ENCODE data around the gene ZMYM2. TPM values are rescaled to one million over a fixed set of nuclear protein-coding genes. Genes with fewer than 3 reads are reported as not detected.

The ZMYM2 gene
- total RNA-seq, 1 experiment from 2014 or later = 159 TPM

DNA sequence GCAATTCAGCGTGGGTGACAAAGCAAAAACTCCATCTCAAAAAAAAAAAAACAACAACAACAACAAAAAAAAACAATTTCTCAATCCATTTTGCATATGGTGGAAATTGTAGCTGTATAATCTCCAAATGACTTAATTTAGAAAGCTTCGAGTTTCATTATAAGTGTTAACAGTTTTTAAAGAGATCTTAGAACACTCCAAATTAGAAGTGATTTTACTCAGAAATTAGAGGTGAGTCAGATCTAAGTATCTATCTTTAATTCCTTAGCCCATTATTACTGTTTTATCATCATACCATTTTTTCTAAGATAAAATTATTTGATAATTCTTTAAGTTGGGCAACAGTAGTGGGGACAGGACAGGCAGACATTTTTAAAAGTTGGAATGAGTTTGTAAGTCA lies 60.5 kb downstream of the ZMYM2 start:
- Mint-ChIP-seq H3K4me3 (no peak overlapping the region), H3K27ac (no peak overlapping the region), H3K9me3 (peaks cover 12% of the 10 kb centered on the region), H3K36me3 (peaks cover 45% of the 10 kb centered on the region), H3K4me1 (peaks cover 28% of the 10 kb centered on the region), H3K27me3 (ENCODE audit: low read depth) (no peaks in the 10 kb centered on the region)
- no peak for ATAC-seq
- POLR2A ChIA-PET = interaction anchor here (0.7 kb wide), 1 partner anchor 10 kb away, joined by 4 read pairs; no protein-coding TSS in a partner anchor
- CTCF ChIA-PET = interaction anchor here (0.9 to 1.2 kb wide), 2 partner anchors 34 to 80 kb away, joined by 3 read pairs; no protein-coding TSS in a partner anchor
- DNase-seq (ENCODE audit: low spot score) = no peak
- TF ChIP-seq JAZF1 (CRISPR knock-in tag; IDR thresholded peaks at IDR 0.05) (no peak), IRF2 (CRISPR knock-in tag; IDR thresholded peaks at IDR 0.05; ENCODE audit: borderline replicate concordance, low read depth) (no peak), FOXP1 (CRISPR knock-in tag; IDR thresholded peaks at IDR 0.05; ENCODE audit: borderline replicate concordance) (no peak), GRHL2 (CRISPR knock-in tag; IDR thresholded peaks at IDR 0.05; ENCODE audit: insufficient replicate concordance, severe bottlenecking) (no peak), ZNF416 (CRISPR knock-in tag; IDR thresholded peaks at IDR 0.05) (no peak), ZNF263 (CRISPR knock-in tag; IDR thresholded peaks at IDR 0.05; ENCODE audit: low read depth) (no peak), ETV6 (CRISPR knock-in tag; IDR thresholded peaks at IDR 0.05) (no peak), ZBTB21 (CRISPR knock-in tag; IDR thresholded peaks at IDR 0.05; ENCODE audit: borderline replicate concordance) (no peak), OVOL2 (CRISPR knock-in tag; IDR thresholded peaks at IDR 0.05; ENCODE audit: borderline replicate concordance) (no peak)
- TF ChIP-seq, protein P1, sequence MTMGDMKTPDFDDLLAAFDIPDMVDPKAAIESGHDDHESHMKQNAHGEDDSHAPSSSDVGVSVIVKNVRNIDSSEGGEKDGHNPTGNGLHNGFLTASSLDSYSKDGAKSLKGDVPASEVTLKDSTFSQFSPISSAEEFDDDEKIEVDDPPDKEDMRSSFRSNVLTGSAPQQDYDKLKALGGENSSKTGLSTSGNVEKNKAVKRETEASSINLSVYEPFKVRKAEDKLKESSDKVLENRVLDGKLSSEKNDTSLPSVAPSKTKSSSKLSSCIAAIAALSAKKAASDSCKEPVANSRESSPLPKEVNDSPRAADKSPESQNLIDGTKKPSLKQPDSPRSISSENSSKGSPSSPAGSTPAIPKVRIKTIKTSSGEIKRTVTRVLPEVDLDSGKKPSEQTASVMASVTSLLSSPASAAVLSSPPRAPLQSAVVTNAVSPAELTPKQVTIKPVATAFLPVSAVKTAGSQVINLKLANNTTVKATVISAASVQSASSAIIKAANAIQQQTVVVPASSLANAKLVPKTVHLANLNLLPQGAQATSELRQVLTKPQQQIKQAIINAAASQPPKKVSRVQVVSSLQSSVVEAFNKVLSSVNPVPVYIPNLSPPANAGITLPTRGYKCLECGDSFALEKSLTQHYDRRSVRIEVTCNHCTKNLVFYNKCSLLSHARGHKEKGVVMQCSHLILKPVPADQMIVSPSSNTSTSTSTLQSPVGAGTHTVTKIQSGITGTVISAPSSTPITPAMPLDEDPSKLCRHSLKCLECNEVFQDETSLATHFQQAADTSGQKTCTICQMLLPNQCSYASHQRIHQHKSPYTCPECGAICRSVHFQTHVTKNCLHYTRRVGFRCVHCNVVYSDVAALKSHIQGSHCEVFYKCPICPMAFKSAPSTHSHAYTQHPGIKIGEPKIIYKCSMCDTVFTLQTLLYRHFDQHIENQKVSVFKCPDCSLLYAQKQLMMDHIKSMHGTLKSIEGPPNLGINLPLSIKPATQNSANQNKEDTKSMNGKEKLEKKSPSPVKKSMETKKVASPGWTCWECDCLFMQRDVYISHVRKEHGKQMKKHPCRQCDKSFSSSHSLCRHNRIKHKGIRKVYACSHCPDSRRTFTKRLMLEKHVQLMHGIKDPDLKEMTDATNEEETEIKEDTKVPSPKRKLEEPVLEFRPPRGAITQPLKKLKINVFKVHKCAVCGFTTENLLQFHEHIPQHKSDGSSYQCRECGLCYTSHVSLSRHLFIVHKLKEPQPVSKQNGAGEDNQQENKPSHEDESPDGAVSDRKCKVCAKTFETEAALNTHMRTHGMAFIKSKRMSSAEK (CRISPR knock-in tag; IDR thresholded peaks at IDR 0.05; ENCODE audit: borderline replicate concordance) = no peak
- TF ChIP-seq, protein P2, sequence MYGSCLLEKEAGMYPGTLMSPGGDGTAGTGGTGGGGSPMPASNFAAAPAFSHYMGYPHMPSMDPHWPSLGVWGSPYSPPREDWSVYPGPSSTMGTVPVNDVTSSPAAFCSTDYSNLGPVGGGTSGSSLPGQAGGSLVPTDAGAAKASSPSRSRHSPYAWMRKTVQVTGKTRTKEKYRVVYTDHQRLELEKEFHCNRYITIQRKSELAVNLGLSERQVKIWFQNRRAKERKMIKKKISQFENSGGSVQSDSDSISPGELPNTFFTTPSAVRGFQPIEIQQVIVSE (CRISPR knock-in tag; IDR thresholded peaks at IDR 0.05; ENCODE audit: borderline replicate concordance) = no peak
- TF ChIP-seq, protein P3, sequence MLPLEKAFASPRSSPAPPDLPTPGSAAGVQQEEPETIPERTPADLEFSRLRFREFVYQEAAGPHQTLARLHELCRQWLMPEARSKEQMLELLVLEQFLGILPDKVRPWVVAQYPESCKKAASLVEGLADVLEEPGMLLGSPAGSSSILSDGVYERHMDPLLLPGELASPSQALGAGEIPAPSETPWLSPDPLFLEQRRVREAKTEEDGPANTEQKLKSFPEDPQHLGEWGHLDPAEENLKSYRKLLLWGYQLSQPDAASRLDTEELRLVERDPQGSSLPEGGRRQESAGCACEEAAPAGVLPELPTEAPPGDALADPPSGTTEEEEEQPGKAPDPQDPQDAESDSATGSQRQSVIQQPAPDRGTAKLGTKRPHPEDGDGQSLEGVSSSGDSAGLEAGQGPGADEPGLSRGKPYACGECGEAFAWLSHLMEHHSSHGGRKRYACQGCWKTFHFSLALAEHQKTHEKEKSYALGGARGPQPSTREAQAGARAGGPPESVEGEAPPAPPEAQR (CRISPR knock-in tag; IDR thresholded peaks at IDR 0.05) = no peak
- TF ChIP-seq, protein P4, sequence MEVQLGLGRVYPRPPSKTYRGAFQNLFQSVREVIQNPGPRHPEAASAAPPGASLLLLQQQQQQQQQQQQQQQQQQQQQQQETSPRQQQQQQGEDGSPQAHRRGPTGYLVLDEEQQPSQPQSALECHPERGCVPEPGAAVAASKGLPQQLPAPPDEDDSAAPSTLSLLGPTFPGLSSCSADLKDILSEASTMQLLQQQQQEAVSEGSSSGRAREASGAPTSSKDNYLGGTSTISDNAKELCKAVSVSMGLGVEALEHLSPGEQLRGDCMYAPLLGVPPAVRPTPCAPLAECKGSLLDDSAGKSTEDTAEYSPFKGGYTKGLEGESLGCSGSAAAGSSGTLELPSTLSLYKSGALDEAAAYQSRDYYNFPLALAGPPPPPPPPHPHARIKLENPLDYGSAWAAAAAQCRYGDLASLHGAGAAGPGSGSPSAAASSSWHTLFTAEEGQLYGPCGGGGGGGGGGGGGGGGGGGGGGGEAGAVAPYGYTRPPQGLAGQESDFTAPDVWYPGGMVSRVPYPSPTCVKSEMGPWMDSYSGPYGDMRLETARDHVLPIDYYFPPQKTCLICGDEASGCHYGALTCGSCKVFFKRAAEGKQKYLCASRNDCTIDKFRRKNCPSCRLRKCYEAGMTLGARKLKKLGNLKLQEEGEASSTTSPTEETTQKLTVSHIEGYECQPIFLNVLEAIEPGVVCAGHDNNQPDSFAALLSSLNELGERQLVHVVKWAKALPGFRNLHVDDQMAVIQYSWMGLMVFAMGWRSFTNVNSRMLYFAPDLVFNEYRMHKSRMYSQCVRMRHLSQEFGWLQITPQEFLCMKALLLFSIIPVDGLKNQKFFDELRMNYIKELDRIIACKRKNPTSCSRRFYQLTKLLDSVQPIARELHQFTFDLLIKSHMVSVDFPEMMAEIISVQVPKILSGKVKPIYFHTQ (CRISPR knock-in tag; IDR thresholded peaks at IDR 0.05) = no peak

DNA sequence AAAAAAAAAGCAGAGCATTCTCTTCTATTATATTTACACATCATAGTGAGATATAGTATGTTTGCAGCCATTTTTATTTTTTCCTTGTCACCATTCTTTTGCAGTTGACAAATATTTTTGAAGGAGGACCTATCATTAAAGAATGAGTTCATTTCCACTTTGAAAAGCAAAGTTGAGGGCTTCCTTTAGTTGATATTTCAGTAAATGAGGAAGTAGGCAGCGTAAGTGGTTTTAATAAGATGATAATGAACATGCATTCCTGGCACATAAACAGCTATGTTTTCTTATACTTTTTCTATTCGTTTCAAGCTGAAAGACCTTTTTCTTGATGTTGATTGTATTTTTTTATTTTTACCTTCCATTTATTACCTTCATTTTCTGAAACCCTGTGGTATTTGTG lies 66.2 kb downstream of the ZMYM2 start:
- Mint-ChIP-seq H3K27me3 (ENCODE audit: low read depth) (no peaks in the 10 kb centered on the region), H3K36me3 (peaks cover 51% of the 10 kb centered on the region), H3K4me1 (peaks cover 7% of the 10 kb centered on the region), H3K4me3 (no peak overlapping the region), H3K27ac (no peak overlapping the region), H3K9me3 (no peaks in the 10 kb centered on the region)
- DNase-seq (ENCODE audit: low spot score) (no peak), ATAC-seq (no peak)
- CTCF ChIA-PET = no interaction called here
- POLR2A ChIA-PET = no interaction called here
- TF ChIP-seq KAT7 (CRISPR knock-in tag; IDR thresholded peaks at IDR 0.05; ENCODE audit: borderline replicate concordance) (no peak), CREB1 (CRISPR knock-in tag; IDR thresholded peaks at IDR 0.05) (no peak), ZBTB21 (CRISPR knock-in tag; IDR thresholded peaks at IDR 0.05; ENCODE audit: borderline replicate concordance) (no peak), FOXP1 (CRISPR knock-in tag; IDR thresholded peaks at IDR 0.05; ENCODE audit: borderline replicate concordance) (no peak)
- TF ChIP-seq, protein P5, sequence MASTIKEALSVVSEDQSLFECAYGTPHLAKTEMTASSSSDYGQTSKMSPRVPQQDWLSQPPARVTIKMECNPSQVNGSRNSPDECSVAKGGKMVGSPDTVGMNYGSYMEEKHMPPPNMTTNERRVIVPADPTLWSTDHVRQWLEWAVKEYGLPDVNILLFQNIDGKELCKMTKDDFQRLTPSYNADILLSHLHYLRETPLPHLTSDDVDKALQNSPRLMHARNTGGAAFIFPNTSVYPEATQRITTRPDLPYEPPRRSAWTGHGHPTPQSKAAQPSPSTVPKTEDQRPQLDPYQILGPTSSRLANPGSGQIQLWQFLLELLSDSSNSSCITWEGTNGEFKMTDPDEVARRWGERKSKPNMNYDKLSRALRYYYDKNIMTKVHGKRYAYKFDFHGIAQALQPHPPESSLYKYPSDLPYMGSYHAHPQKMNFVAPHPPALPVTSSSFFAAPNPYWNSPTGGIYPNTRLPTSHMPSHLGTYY (CRISPR knock-in tag; IDR thresholded peaks at IDR 0.05) = no peak
- TF ChIP-seq, protein P6, sequence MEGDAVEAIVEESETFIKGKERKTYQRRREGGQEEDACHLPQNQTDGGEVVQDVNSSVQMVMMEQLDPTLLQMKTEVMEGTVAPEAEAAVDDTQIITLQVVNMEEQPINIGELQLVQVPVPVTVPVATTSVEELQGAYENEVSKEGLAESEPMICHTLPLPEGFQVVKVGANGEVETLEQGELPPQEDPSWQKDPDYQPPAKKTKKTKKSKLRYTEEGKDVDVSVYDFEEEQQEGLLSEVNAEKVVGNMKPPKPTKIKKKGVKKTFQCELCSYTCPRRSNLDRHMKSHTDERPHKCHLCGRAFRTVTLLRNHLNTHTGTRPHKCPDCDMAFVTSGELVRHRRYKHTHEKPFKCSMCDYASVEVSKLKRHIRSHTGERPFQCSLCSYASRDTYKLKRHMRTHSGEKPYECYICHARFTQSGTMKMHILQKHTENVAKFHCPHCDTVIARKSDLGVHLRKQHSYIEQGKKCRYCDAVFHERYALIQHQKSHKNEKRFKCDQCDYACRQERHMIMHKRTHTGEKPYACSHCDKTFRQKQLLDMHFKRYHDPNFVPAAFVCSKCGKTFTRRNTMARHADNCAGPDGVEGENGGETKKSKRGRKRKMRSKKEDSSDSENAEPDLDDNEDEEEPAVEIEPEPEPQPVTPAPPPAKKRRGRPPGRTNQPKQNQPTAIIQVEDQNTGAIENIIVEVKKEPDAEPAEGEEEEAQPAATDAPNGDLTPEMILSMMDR (IDR thresholded peaks at IDR 0.05) = no peak
- TF ChIP-seq, protein P7, sequence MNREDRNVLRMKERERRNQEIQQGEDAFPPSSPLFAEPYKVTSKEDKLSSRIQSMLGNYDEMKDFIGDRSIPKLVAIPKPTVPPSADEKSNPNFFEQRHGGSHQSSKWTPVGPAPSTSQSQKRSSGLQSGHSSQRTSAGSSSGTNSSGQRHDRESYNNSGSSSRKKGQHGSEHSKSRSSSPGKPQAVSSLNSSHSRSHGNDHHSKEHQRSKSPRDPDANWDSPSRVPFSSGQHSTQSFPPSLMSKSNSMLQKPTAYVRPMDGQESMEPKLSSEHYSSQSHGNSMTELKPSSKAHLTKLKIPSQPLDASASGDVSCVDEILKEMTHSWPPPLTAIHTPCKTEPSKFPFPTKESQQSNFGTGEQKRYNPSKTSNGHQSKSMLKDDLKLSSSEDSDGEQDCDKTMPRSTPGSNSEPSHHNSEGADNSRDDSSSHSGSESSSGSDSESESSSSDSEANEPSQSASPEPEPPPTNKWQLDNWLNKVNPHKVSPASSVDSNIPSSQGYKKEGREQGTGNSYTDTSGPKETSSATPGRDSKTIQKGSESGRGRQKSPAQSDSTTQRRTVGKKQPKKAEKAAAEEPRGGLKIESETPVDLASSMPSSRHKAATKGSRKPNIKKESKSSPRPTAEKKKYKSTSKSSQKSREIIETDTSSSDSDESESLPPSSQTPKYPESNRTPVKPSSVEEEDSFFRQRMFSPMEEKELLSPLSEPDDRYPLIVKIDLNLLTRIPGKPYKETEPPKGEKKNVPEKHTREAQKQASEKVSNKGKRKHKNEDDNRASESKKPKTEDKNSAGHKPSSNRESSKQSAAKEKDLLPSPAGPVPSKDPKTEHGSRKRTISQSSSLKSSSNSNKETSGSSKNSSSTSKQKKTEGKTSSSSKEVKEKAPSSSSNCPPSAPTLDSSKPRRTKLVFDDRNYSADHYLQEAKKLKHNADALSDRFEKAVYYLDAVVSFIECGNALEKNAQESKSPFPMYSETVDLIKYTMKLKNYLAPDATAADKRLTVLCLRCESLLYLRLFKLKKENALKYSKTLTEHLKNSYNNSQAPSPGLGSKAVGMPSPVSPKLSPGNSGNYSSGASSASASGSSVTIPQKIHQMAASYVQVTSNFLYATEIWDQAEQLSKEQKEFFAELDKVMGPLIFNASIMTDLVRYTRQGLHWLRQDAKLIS (CRISPR knock-in tag; IDR thresholded peaks at IDR 0.05; ENCODE audit: borderline replicate concordance) = no peak
